HepG2 (cell line): Measurements from ENCODE around the gene SMPD2. TPM values are rescaled to one million over a fixed set of nuclear protein-coding genes. Genes with fewer than 3 reads are reported as not detected.

Experiments used
- ATAC-seq: fragments of 200-7000 bp; cut with Tn5 transposase; 3 replicates; pipeline ENCODE4 v1.9.1; 2020; ENCODE audit warnings: mild to moderate bottlenecking, moderate library complexity
- BruUV-seq: library from RNA; stranded (reverse); fragments of 400-500 nt; replicated peaks from 2 replicates; lab custom pipeline; 2021; lab: Mats Ljungman, UMichigan
- CTCF ChIA-PET: fragments of 300-600 bp; formaldehyde crosslinking; extraction: SDS; loops from one replicate; lab custom pipeline; 2021; ENCODE audit warnings: low total read pairs, inconsistent platforms, low intra/inter-chr PET ratio; lab: Yijun Ruan, JAX
- POLR2A ChIA-PET: fragments of 350-600 bp; sonication (Branson Sonifier 250); formaldehyde crosslinking; loops from one replicate; lab custom pipeline; 2020; ENCODE audit warnings: antibody characterized with exemption, inconsistent platforms; lab: Yijun Ruan, JAX
- DNase-seq: peaks from one replicate; pipeline ENCODE4 v3.0.0-alpha.2; 2015; ENCODE audit warnings: low spot score
- FAIRE-seq: peaks from 3 replicates; lab custom pipeline; 2011; peaks lifted over from hg19 to GRCh38; lab: Jason Lieb, UNC
- H2AFZ ChIP-seq: one replicate; pipeline ENCODE4 v1.6.1; 2011; ENCODE audit warnings: low read length, inconsistent platforms
- H3K27ac ChIP-seq: fragments of 300-600 bp; 3 replicates; pipeline ENCODE4 v1.8.0; 2011; ENCODE audit warnings: mixed run types, mild to moderate bottlenecking, mixed read lengths, low read length, inconsistent platforms; ENCODE audit not compliant: insufficient read depth; ENCODE audit errors: extremely low read length
- H3K27me3 ChIP-seq, 2 experiments: fragments of 200-600 bp in 1 of 2; 2 replicates in 1 of 2; 3 replicates in 1 of 2; pipeline versions ENCODE4 v1.6.0 to v1.8.0; 2011; ENCODE audit warnings: low read length in 2 of 2, mild to moderate bottlenecking in 2 of 2, moderate library complexity in 2 of 2, inconsistent platforms in 1 of 2; ENCODE audit not compliant: insufficient read depth in 2 of 2, control insufficient read depth in 1 of 2
- H3K36me3 ChIP-seq, 2 experiments: fragments of 200-600 bp in 1 of 2; replicated peaks in 1 of 2; 2 replicates in 1 of 2; 3 replicates in 1 of 2; pipeline versions ENCODE4 v1.5.1 to v1.8.0; 2011; ENCODE audit warnings: low read length in 2 of 2, inconsistent platforms in 1 of 2; ENCODE audit not compliant: insufficient read depth in 2 of 2, control insufficient read depth in 1 of 2
- H3K4me1 ChIP-seq: 2 replicates; pipeline ENCODE4 v1.5.1; 2012; ENCODE audit warnings: low read length, inconsistent platforms; ENCODE audit not compliant: insufficient read depth
- H3K4me2 ChIP-seq: 2 replicates; pipeline ENCODE4 v1.6.0; 2011; ENCODE audit warnings: low read depth, low read length, inconsistent platforms
- H3K4me3 ChIP-seq, 3 experiments: fragments of 200-600 bp in 1 of 3; sonication (generic), shearing (Covaris generic) in 1 of 3; replicated peaks in 1 of 3; 2 replicates each; pipeline ENCODE4 v1.5.1; 2011 to 2016; ENCODE audit warnings: low read length in 3 of 3, inconsistent platforms in 2 of 3, low read depth in 2 of 3, mild to moderate bottlenecking in 2 of 3, control low read depth in 1 of 3, mixed read lengths in 1 of 3; ENCODE audit not compliant: insufficient read depth in 1 of 3
- H3K79me2 ChIP-seq: one replicate; pipeline ENCODE4 v1.6.1; 2011; ENCODE audit warnings: low read length, inconsistent platforms; ENCODE audit not compliant: insufficient read depth
- H3K9ac ChIP-seq: 2 replicates; pipeline ENCODE4 v1.6.0; 2011; ENCODE audit warnings: mild to moderate bottlenecking, low read depth, low read length, inconsistent platforms; ENCODE audit not compliant: insufficient read depth
- H3K9me3 ChIP-seq: 2 replicates; pipeline ENCODE4 v1.5.1; 2012; ENCODE audit warnings: mild to moderate bottlenecking, low read length
- H4K20me1 ChIP-seq: 2 replicates; pipeline ENCODE4 v1.6.0; 2011; ENCODE audit warnings: inconsistent platforms, mild to moderate bottlenecking, low read length, moderate library complexity; ENCODE audit not compliant: insufficient read depth
- AHR ChIP-seq: IDR thresholded peaks from 2 replicates; pipeline ENCODE4 v1.6.1; 2018; ENCODE audit warnings: missing genetic modification reagents, missing compliant biosample characterization
- CEBPG ChIP-seq: IDR thresholded peaks from 2 replicates; pipeline ENCODE4 v1.6.1; 2016
- EED ChIP-seq: sonication (generic); formaldehyde crosslinking; IDR thresholded peaks from 2 replicates; pipeline ENCODE4 v1.5.0; 2020; ENCODE audit warnings: mild to moderate bottlenecking, missing genetic modification reagents
- EZH2 ChIP-seq: conservative IDR thresholded peaks from 2 replicates; pipeline ENCODE4 v1.6.1; 2012; ENCODE audit warnings: mild to moderate bottlenecking, low read depth, low read length, moderate library complexity
- MATR3 ChIP-seq: sonication (generic); formaldehyde crosslinking; IDR thresholded peaks from 2 replicates; pipeline ENCODE4 v1.4.0; 2020; ENCODE audit warnings: missing genetic modification reagents
- MAZ ChIP-seq, 2 experiments: sonication (generic) in 1 of 2; formaldehyde crosslinking in 1 of 2; IDR thresholded peaks; 2 replicates each; pipeline versions ENCODE4 v1.5.0 to v1.6.1; 2012 to 2020; ENCODE audit warnings: low read depth in 2 of 2, mild to moderate bottlenecking in 2 of 2, borderline replicate concordance in 1 of 2, improper control_type of control experiment in 1 of 2, low read length in 1 of 2, missing genetic modification reagents in 1 of 2, moderate library complexity in 1 of 2
- TBP ChIP-seq: sonication (generic); formaldehyde crosslinking; IDR thresholded peaks from 2 replicates; pipeline ENCODE4 v1.5.0; 2020; ENCODE audit warnings: missing genetic modification reagents
- ZKSCAN1 ChIP-seq: fragments of 150-350 bp; IDR thresholded peaks from 2 replicates; pipeline ENCODE4 v1.6.1; 2014; ENCODE audit warnings: low read length
- ZMAT3 ChIP-seq: sonication (generic); formaldehyde crosslinking; conservative IDR thresholded peaks from 2 replicates; pipeline ENCODE4 v1.7.0; 2021; ENCODE audit warnings: missing genetic modification reagents
- ZNF12 ChIP-seq: sonication (generic); formaldehyde crosslinking; IDR thresholded peaks from 2 replicates; pipeline ENCODE4 v1.5.0; 2020; ENCODE audit warnings: missing genetic modification reagents
- ZNF30 ChIP-seq: sonication (generic); formaldehyde crosslinking; IDR thresholded peaks from 2 replicates; pipeline ENCODE4 v1.5.0; 2020; ENCODE audit warnings: mild to moderate bottlenecking, missing genetic modification reagents
- ZNF546 ChIP-seq: sonication (generic); formaldehyde crosslinking; conservative IDR thresholded peaks from 2 replicates; pipeline ENCODE4 v1.8.1; 2023; ENCODE audit warnings: mild to moderate bottlenecking, missing genetic modification reagents
- ZNF839 ChIP-seq: sonication (generic); formaldehyde crosslinking; IDR thresholded peaks from 2 replicates; pipeline ENCODE4 v1.4.0; 2020; ENCODE audit warnings: missing genetic modification reagents, mild to moderate bottlenecking, borderline replicate concordance
- WGBS: methylation state at CpG from one replicate; pipeline ENCODE4 v1.1.6; 2017; ENCODE audit warnings: low lambda C conversion rate; 5-methylcytosine and 5-hydroxymethylcytosine counted together
- in situ Hi-C: cut with HindIII; loops from 2 replicates; pipeline ENCODE4 v1.10.0; 2017; ENCODE audit warnings: low pct_unique_long_range_greater_than_20kb; ENCODE audit not compliant: extremely low pct_ligation_motif_present
- intact Hi-C: fragments of 100-400 bp; cut with micrococcal nuclease; formaldehyde crosslinking; loops from one replicate; pipeline ENCODE4 v1.10.0; 2022; ENCODE audit not compliant: unreplicated experiment
- polyA plus RNA-seq, 8 experiments: library from polyadenylated mRNA; depleted of rRNA in 3 of 8; stranded (reverse) in 7 of 8; unstranded in 1 of 8; fragments of >200 nt; fragmentation: Illumina TruSeq in 4 of 8; extraction: Trizol in 4 of 8; gene quantifications; 2 replicates each; pipeline versions ENCODE4 v1.2.1 to v1.2.3, GENCODE V29; 2011 to 2016; ENCODE audit warnings: low read depth in 4 of 8, missing spikeins in 1 of 8, mixed read lengths in 1 of 8; ENCODE audit not compliant: insufficient read depth in 1 of 8
- total RNA-seq, 5 experiments: library from RNA; depleted of rRNA; stranded (reverse); fragments of >200 nt; fragmentation: Illumina TruSeq; extraction: Trizol; gene quantifications; 2 replicates each; pipeline ENCODE4 v1.2.3, GENCODE V29; 2016; ENCODE audit warnings: low read depth in 1 of 5
- TF ChIP-seq, protein P1 (sequence below): sonication (generic); formaldehyde crosslinking; IDR thresholded peaks from 2 replicates; pipeline ENCODE4 v1.9.0; 2022; ENCODE audit warnings: missing genetic modification reagents, mild to moderate bottlenecking, borderline replicate concordance
- TF ChIP-seq, protein P2 (sequence below): sonication (generic); formaldehyde crosslinking; IDR thresholded peaks from 2 replicates; pipeline ENCODE4 v1.8.0; 2022; ENCODE audit warnings: missing genetic modification reagents, low read depth, mild to moderate bottlenecking, borderline replicate concordance
- TF ChIP-seq, protein P3 (sequence below): sonication (generic); formaldehyde crosslinking; IDR thresholded peaks from one replicate; pipeline ENCODE4 v1.5.1; 2020; ENCODE audit warnings: mild to moderate bottlenecking, missing genetic modification reagents; ENCODE audit errors: not compliant biosample characterization

Gene SMPD2
- total and polyA plus RNA-seq, 2 of the 13 experiments (the other 11 are each of a cell fraction or from before 2014, with no cell fraction given): 5.9 to 10.6 TPM

DNA sequence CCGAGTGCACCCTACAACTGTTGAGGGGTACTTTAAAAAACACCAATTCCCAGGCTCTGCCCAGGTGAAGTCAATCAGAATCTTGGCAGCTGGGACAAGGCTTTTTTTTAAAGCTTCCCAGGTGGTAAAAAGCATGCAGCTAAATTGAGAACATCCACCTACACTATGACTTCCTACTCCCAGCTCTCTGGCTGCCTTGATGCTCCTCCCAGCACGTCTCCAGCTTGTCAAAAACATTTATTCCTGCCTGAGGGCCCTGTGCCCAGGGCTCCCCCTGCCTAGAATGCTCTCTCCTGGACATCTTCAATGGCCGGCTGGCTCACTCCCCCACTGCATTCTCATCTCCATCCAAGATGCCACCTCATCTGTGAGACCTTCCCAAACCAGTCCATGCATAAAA, 32.6 kb downstream of the SMPD2 start:
- ATAC-seq (no peak), DNase-seq (no peak), FAIRE-seq (no peak)
- Histone ChIP-seq H3K27ac (no peak overlapping the region), H2AFZ (no peak overlapping the region), H3K79me2 (peaks cover 8% of the 10 kb centered on the region), H3K27me3 (no peaks in the 10 kb centered on the region), H3K4me1 (peaks cover 19% of the 10 kb centered on the region), H3K4me2 (no peak overlapping the region), H3K9me3 (no peaks in the 10 kb centered on the region), H3K36me3 (peaks cover 20 to 55% of the 10 kb centered on the region in 2 experiments; a peak in 4 of 5 replicates), H3K9ac (no peak overlapping the region), H3K4me3 (no peak overlapping the region), H4K20me1 (no peaks in the 10 kb centered on the region)
- WGBS: 100% methylated on average over 3 of the region's 3 CpGs
- BruUV-seq: no TSS peak
- in situ Hi-C loops (no loop called here), intact Hi-C loops (no loop called here)
- ChIA-PET CTCF (no interaction called here), POLR2A (no interaction called here)
- TF ChIP-seq, protein P1, sequence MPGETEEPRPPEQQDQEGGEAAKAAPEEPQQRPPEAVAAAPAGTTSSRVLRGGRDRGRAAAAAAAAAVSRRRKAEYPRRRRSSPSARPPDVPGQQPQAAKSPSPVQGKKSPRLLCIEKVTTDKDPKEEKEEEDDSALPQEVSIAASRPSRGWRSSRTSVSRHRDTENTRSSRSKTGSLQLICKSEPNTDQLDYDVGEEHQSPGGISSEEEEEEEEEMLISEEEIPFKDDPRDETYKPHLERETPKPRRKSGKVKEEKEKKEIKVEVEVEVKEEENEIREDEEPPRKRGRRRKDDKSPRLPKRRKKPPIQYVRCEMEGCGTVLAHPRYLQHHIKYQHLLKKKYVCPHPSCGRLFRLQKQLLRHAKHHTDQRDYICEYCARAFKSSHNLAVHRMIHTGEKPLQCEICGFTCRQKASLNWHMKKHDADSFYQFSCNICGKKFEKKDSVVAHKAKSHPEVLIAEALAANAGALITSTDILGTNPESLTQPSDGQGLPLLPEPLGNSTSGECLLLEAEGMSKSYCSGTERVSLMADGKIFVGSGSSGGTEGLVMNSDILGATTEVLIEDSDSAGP (CRISPR knock-in tag): no peak
- TF ChIP-seq ZNF839 (CRISPR knock-in tag): no peak
- TF ChIP-seq, protein P2, sequence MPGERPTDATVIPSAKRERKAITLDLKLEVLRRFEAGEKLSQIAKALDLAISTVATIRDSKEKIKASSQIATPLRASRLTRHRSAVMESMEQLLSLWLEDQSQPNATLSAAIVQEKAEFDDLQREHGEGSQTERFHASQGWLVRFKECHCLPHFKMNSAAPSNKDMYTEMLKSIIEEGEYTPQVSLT: no peak
- TF ChIP-seq, protein P3, sequence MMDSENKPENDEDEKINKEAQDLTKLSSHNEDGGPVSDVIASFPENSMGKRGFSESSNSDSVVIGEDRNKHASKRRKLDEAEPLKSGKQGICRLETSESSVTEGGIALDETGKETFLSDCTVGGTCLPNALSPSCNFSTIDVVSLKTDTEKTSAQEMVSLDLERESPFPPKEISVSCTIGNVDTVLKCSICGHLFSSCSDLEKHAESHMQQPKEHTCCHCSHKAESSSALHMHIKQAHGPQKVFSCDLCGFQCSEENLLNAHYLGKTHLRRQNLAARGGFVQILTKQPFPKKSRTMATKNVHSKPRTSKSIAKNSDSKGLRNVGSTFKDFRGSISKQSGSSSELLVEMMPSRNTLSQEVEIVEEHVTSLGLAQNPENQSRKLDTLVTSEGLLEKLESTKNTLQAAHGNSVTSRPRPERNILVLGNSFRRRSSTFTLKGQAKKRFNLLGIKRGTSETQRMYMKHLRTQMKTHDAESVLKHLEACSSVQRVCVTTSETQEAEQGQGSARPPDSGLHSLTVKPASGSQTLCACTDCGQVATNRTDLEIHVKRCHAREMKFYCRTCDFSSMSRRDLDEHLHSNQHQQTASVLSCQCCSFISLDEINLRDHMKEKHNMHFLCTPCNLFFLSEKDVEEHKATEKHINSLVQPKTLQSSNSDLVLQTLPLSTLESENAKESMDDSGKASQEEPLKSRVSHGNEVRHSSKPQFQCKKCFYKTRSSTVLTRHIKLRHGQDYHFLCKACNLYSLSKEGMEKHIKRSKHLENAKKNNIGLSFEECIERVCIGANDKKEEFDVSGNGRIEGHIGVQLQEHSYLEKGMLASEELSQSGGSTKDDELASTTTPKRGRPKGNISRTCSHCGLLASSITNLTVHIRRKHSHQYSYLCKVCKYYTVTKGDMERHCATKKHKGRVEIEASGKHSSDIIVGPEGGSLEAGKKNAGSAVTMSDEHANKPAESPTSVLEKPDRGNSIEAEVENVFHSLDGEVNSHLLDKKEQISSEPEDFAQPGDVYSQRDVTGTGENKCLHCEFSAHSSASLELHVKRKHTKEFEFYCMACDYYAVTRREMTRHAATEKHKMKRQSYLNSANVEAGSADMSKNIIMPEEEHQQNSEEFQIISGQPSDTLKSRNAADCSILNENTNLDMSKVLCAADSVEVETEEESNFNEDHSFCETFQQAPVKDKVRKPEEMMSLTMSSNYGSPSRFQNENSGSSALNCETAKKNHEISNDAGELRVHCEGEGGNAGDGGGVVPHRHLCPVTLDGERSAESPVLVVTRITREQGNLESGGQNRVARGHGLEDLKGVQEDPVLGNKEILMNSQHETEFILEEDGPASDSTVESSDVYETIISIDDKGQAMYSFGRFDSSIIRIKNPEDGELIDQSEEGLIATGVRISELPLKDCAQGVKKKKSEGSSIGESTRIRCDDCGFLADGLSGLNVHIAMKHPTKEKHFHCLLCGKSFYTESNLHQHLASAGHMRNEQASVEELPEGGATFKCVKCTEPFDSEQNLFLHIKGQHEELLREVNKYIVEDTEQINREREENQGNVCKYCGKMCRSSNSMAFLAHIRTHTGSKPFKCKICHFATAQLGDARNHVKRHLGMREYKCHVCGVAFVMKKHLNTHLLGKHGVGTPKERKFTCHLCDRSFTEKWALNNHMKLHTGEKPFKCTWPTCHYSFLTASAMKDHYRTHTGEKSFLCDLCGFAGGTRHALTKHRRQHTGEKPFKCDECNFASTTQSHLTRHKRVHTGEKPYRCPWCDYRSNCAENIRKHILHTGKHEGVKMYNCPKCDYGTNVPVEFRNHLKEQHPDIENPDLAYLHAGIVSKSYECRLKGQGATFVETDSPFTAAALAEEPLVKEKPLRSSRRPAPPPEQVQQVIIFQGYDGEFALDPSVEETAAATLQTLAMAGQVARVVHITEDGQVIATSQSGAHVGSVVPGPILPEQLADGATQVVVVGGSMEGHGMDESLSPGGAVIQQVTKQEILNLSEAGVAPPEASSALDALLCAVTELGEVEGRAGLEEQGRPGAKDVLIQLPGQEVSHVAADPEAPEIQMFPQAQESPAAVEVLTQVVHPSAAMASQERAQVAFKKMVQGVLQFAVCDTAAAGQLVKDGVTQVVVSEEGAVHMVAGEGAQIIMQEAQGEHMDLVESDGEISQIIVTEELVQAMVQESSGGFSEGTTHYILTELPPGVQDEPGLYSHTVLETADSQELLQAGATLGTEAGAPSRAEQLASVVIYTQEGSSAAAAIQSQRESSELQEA: no peak
- no peak for TF ChIP-seq EZH2
- TF ChIP-seq AHR (CRISPR knock-in tag): no peak
- no peak for TF ChIP-seq ZKSCAN1
- TF ChIP-seq EED: no peak
- no peak for TF ChIP-seq MATR3 (CRISPR knock-in tag)
- TF ChIP-seq MAZ (IDR thresholded peaks at IDR 0.05; ENCODE audit: borderline replicate concordance, low read depth, low read length): no peak
- TF ChIP-seq MAZ (CRISPR knock-in tag; IDR thresholded peaks at IDR 0.05; ENCODE audit: low read depth): no peak
- TF ChIP-seq ZNF12 (CRISPR knock-in tag): no peak
- TF ChIP-seq ZNF546 (CRISPR knock-in tag): no peak
- no peak for TF ChIP-seq ZNF30 (CRISPR knock-in tag)
- no peak for TF ChIP-seq ZMAT3 (CRISPR knock-in tag)
- no peak for TF ChIP-seq CEBPG (CRISPR knock-in tag)
- TF ChIP-seq TBP (CRISPR knock-in tag): no peak
